ENCODE results near the gene TERT.

The TERT gene

GRCh38 chr5:1315018-1315708 lies 20.3 kb upstream of the TERT start:
- Histone ChIP-seq H2AFZ (ENCODE audit: low read depth, low read length, severe bottlenecking) (no peak overlapping the region), H3K79me2 (ENCODE audit: insufficient read depth, low read length) (no peaks in the 10 kb centered on the region), H3K4me2 (ENCODE audit: low read depth, low read length, poor library complexity, severe bottlenecking) (peak overlapping the region; percentile 64), H3K27ac (ENCODE audit: low read depth, low read length) (peak overlapping the region; percentile 97), H3K4me3 (ENCODE audit: insufficient read depth, low read length, poor library complexity, severe bottlenecking) (peak overlapping the region; percentile 38), H3K36me3 (ENCODE audit: low read length) (peaks cover 14% of the 10 kb centered on the region; the same call in 1 of the 2 replicates), H3F3A (ENCODE audit: insufficient read depth) (peaks cover 74% of the 10 kb centered on the region), H3K27me3 (ENCODE audit: low read length) (no peaks in the 10 kb centered on the region), H3K9me2 (replicated peaks; ENCODE audit: insufficient read depth, low read length) (no peaks in the 10 kb centered on the region), H3K9me3 (ENCODE audit: insufficient read depth, low read length) (peaks cover 17% of the 10 kb centered on the region), H4K20me1 (ENCODE audit: low read depth, low read length) (no peaks in the 10 kb centered on the region), H3K9ac (ENCODE audit: low read length) (peak overlapping the region; percentile 75)
- TF ChIP-seq CTCF (IDR thresholded peaks at IDR 0.05; ENCODE audit: insufficient read depth, low read length, poor library complexity, severe bottlenecking) (no peak), EZH2phosphoT487 (conservative IDR thresholded peaks at IDR 0.05; ENCODE audit: low read length) (no peak)

- Histone ChIP-seq H3K9me2 (replicated peaks; ENCODE audit: insufficient read depth, low read length) (no peaks in the 10 kb centered on the region), H3K4me2 (ENCODE audit: low read depth, low read length, poor library complexity, severe bottlenecking) (peak overlapping the region; percentile 64), H3K27me3 (ENCODE audit: low read length) (no peaks in the 10 kb centered on the region), H2AFZ (ENCODE audit: low read depth, low read length, severe bottlenecking) (no peak overlapping the region), H3K4me3 (ENCODE audit: insufficient read depth, low read length, poor library complexity, severe bottlenecking) (peak overlapping the region; percentile 38), H3F3A (ENCODE audit: insufficient read depth) (peaks cover 74% of the 10 kb centered on the region), H3K9ac (ENCODE audit: low read length) (peak overlapping the region; percentile 75), H3K27ac (ENCODE audit: low read depth, low read length) (peak overlapping the region; percentile 97), H4K20me1 (ENCODE audit: low read depth, low read length) (no peaks in the 10 kb centered on the region), H3K79me2 (ENCODE audit: insufficient read depth, low read length) (no peaks in the 10 kb centered on the region), H3K36me3 (ENCODE audit: low read length) (peaks cover 12% of the 10 kb centered on the region; the same call in 1 of the 2 replicates), H3K9me3 (ENCODE audit: insufficient read depth, low read length) (peaks cover 20% of the 10 kb centered on the region)
- TF ChIP-seq CTCF (IDR thresholded peaks at IDR 0.05; ENCODE audit: insufficient read depth, low read length, poor library complexity, severe bottlenecking) (no peak), EZH2phosphoT487 (conservative IDR thresholded peaks at IDR 0.05; ENCODE audit: low read length) (no peak)
Measured at GRCh38 chr5:1314564-1314982, 19.7 kb upstream of the TERT start.

GRCh38 chr5:1312993-1313833 lies 18.3 kb upstream of the TERT start:
- Histone ChIP-seq H4K20me1 (ENCODE audit: low read depth, low read length) (no peaks in the 10 kb centered on the region), H3F3A (ENCODE audit: insufficient read depth) (peaks cover 80% of the 10 kb centered on the region), H3K4me2 (ENCODE audit: low read depth, low read length, poor library complexity, severe bottlenecking) (peak overlapping the region; percentile 64), H3K9me2 (replicated peaks; ENCODE audit: insufficient read depth, low read length) (no peaks in the 10 kb centered on the region), H3K27me3 (ENCODE audit: low read length) (no peaks in the 10 kb centered on the region), H3K9ac (ENCODE audit: low read length) (peak overlapping the region; percentile 75), H3K36me3 (ENCODE audit: low read length) (peaks cover 9% of the 10 kb centered on the region; the same call in 1 of the 2 replicates), H3K4me3 (ENCODE audit: insufficient read depth, low read length, poor library complexity, severe bottlenecking) (peak overlapping the region; percentile 30), H3K27ac (ENCODE audit: low read depth, low read length) (peak overlapping the region; percentile 97), H3K79me2 (ENCODE audit: insufficient read depth, low read length) (no peaks in the 10 kb centered on the region), H3K9me3 (ENCODE audit: insufficient read depth, low read length) (peaks cover 20% of the 10 kb centered on the region), H2AFZ (ENCODE audit: low read depth, low read length, severe bottlenecking) (no peak overlapping the region)
- no peak for TF ChIP-seq CTCF (IDR thresholded peaks at IDR 0.05; ENCODE audit: insufficient read depth, low read length, poor library complexity, severe bottlenecking)
- TF ChIP-seq EZH2phosphoT487 (conservative IDR thresholded peaks at IDR 0.05; ENCODE audit: low read length): no peak
